GM12878 (cell line): ENCODE measurements around the gene LRP5. TPM values are rescaled to one million over a fixed set of nuclear protein-coding genes. Genes with fewer than 3 reads are reported as not detected.

ENCODE experiments used
- ATAC-seq: fragments of 200-7000 bp; cut with Tn5 transposase; 3 replicates; pipeline ENCODE4 v1.9.1; 2020; ENCODE audit warnings: mild to moderate bottlenecking, moderate library complexity
- BruUV-seq: library from RNA; stranded (reverse); fragments of 400-500 nt; replicated peaks from 2 replicates; lab custom pipeline; 2021; lab: Mats Ljungman, UMichigan
- CTCF ChIA-PET: fragments of 300-600 bp; sonication (Branson Sonifier 250); formaldehyde crosslinking; extraction: SDS; loops from one replicate; lab custom pipeline; 2021; ENCODE audit warnings: inconsistent platforms; lab: Yijun Ruan, JAX
- POLR2A ChIA-PET: fragments of 350-600 bp; formaldehyde crosslinking; extraction: SDS; loops from one replicate; lab custom pipeline; 2021; ENCODE audit warnings: inconsistent platforms; lab: Charles Lee
- RAD21 ChIA-PET: fragments of 300-600 bp; sonication (Branson Sonifier 250); formaldehyde crosslinking; loops from one replicate; lab custom pipeline; 2023; ENCODE audit warnings: antibody characterized with exemption; ENCODE audit not compliant: unreplicated experiment; lab: Charles Lee
- SMC1A ChIA-PET: fragments of 300-600 bp; sonication (Branson Sonifier 250); formaldehyde crosslinking; loops from one replicate; lab custom pipeline; 2023; ENCODE audit not compliant: unreplicated experiment, uncharacterized antibody; lab: Charles Lee
- DNase-seq: peaks from one replicate; pipeline ENCODE4 v3.0.0-alpha.2; 2011; ENCODE audit warnings: low read depth, low spot score
- FAIRE-seq: peaks from 3 replicates; lab custom pipeline; 2011; peaks lifted over from hg19 to GRCh38; lab: Jason Lieb, UNC
- H2AFZ ChIP-seq: 2 replicates; pipeline ENCODE4 v1.6.0; 2011; ENCODE audit warnings: low read depth, low read length, control low read depth; ENCODE audit not compliant: control insufficient read depth
- H3K27ac ChIP-seq: 2 replicates; pipeline ENCODE4 v1.5.1; 2011; ENCODE audit warnings: control low read depth; ENCODE audit not compliant: control insufficient read depth, insufficient read depth
- H3K27me3 ChIP-seq, 2 experiments: replicated peaks in 1 of 2; 2 replicates each; pipeline versions ENCODE4 v1.6.0 to v1.6.1; 2011; ENCODE audit warnings: low read length in 1 of 2; ENCODE audit not compliant: control insufficient read depth in 2 of 2, insufficient read depth in 2 of 2
- H3K36me3 ChIP-seq, 2 experiments: 2 replicates each; pipeline ENCODE4 v1.5.1; 2011; ENCODE audit warnings: low read length in 1 of 2; ENCODE audit not compliant: control insufficient read depth in 2 of 2, insufficient read depth in 2 of 2
- H3K4me1 ChIP-seq: 2 replicates; pipeline ENCODE4 v1.6.1; 2011; ENCODE audit warnings: mild to moderate bottlenecking, low read length, moderate library complexity, mixed read lengths; ENCODE audit not compliant: control insufficient read depth, insufficient read depth
- H3K4me2 ChIP-seq: 2 replicates; pipeline ENCODE4 v1.6.0; 2011; ENCODE audit warnings: control low read depth; ENCODE audit not compliant: control insufficient read depth, insufficient read depth
- H3K4me3 ChIP-seq: fragments of 200-600 bp; sonication (generic); 2 replicates; pipeline ENCODE4 v1.5.1; 2016
- H3K79me2 ChIP-seq: 2 replicates; pipeline ENCODE4 v1.6.0; 2011; ENCODE audit warnings: low read length; ENCODE audit not compliant: control insufficient read depth, insufficient read depth
- H3K9ac ChIP-seq: 2 replicates; pipeline ENCODE4 v1.8.0; 2011; ENCODE audit warnings: low read length, control low read depth, mixed read lengths; ENCODE audit not compliant: control insufficient read depth, insufficient read depth
- H3K9me3 ChIP-seq: replicated peaks from 3 replicates; pipeline ENCODE4 v1.5.1; 2011; ENCODE audit warnings: mild to moderate bottlenecking, low read length; ENCODE audit not compliant: control insufficient read depth, insufficient read depth
- H4K20me1 ChIP-seq: 2 replicates; pipeline ENCODE4 v1.6.0; 2011; ENCODE audit not compliant: control insufficient read depth, insufficient read depth
- BACH1 ChIP-seq: fragments of 450-650 bp; IDR thresholded peaks from 2 replicates; pipeline ENCODE4 v1.6.1; 2017; ENCODE audit warnings: mild to moderate bottlenecking, borderline replicate concordance
- CBX5 ChIP-seq: sonication (generic); IDR thresholded peaks from 2 replicates; pipeline ENCODE4 v1.6.1; 2016; ENCODE audit warnings: low read depth, moderate library complexity, mild to moderate bottlenecking, inconsistent platforms
- CHD1 ChIP-seq: IDR thresholded peaks from 2 replicates; pipeline ENCODE4 v1.6.1; 2012; ENCODE audit warnings: low read depth, low read length, improper control_type of control experiment
- CHD4 ChIP-seq: fragments of 200-600 bp; sonication (generic); IDR thresholded peaks from 2 replicates; pipeline ENCODE4 v1.6.1; 2016; ENCODE audit warnings: mild to moderate bottlenecking
- ESRRA ChIP-seq: IDR thresholded peaks from 2 replicates; pipeline ENCODE4 v1.6.1; 2012; ENCODE audit warnings: mild to moderate bottlenecking, low read length, improper control_type of control experiment
- FOXK2 ChIP-seq: fragments of 450-650 bp; IDR thresholded peaks from 2 replicates; pipeline ENCODE4 v1.6.1; 2017; ENCODE audit warnings: mild to moderate bottlenecking, moderate library complexity
- IRF4 ChIP-seq: IDR thresholded peaks from 2 replicates; pipeline ENCODE4 v1.6.1; 2011; ENCODE audit warnings: low read depth, low read length
- KLF5 ChIP-seq: fragments of 450-650 bp; IDR thresholded peaks from 2 replicates; pipeline ENCODE4 v1.6.1; 2014; ENCODE audit warnings: mild to moderate bottlenecking; ENCODE audit not compliant: partially characterized antibody
- NFIC ChIP-seq: IDR thresholded peaks from 2 replicates; pipeline ENCODE4 v1.6.1; 2012; ENCODE audit warnings: low read depth, mild to moderate bottlenecking, inconsistent platforms, low read length, moderate library complexity
- NFYA ChIP-seq: IDR thresholded peaks from 2 replicates; pipeline ENCODE4 v1.6.1; 2011; ENCODE audit warnings: low read depth, mild to moderate bottlenecking, low read length, improper control_type of control experiment, borderline replicate concordance
- NRF1 ChIP-seq: conservative IDR thresholded peaks from 2 replicates; pipeline ENCODE4 v1.6.1; 2011; ENCODE audit warnings: mild to moderate bottlenecking, low read depth, low read length, improper control_type of control experiment
- PML ChIP-seq: IDR thresholded peaks from 2 replicates; pipeline ENCODE4 v1.6.1; 2012; ENCODE audit warnings: low read length, inconsistent platforms
- POLR2A ChIP-seq: IDR thresholded peaks from 2 replicates; pipeline ENCODE4 v1.6.1; 2011; ENCODE audit warnings: low read depth, mild to moderate bottlenecking, low read length
- RUNX3 ChIP-seq: IDR thresholded peaks from 2 replicates; pipeline ENCODE4 v1.6.1; 2012; ENCODE audit warnings: low read length, inconsistent platforms
- SIN3A ChIP-seq: IDR thresholded peaks from 2 replicates; pipeline ENCODE4 v1.6.1; 2012; ENCODE audit warnings: low read depth, low read length, improper control_type of control experiment
- SUZ12 ChIP-seq: fragments of 200-600 bp; sonication (generic); IDR thresholded peaks from one replicate; pipeline ENCODE4 v1.6.1; 2018; ENCODE audit warnings: antibody characterized with exemption, mild to moderate bottlenecking; ENCODE audit not compliant: unreplicated experiment
- ZNF207 ChIP-seq: fragments of 450-650 bp; IDR thresholded peaks from 2 replicates; pipeline ENCODE4 v1.6.1; 2014; ENCODE audit warnings: antibody characterized with exemption, mild to moderate bottlenecking, borderline replicate concordance
- WGBS: methylation state at CpG from one replicate; pipeline ENCODE4 v1.1.6; 2016; ENCODE audit warnings: low lambda C conversion rate; ENCODE audit not compliant: insufficient replicate concordance, insufficient coverage; ENCODE audit errors: missing lambda C conversion rate; 5-methylcytosine and 5-hydroxymethylcytosine counted together
- in situ Hi-C: fragments of 300-500 bp; cut with MboI; formaldehyde crosslinking; loops from 9 replicates; pipeline ENCODE4 v1.14.3; 2018; ENCODE audit warnings: mixed read lengths
- intact Hi-C: fragments of 100-400 bp; cut with micrococcal nuclease; formaldehyde crosslinking; loops from one replicate; pipeline ENCODE4 v1.14.2; 2022; ENCODE audit not compliant: unreplicated experiment
- polyA plus RNA-seq, 11 experiments: library from polyadenylated mRNA; depleted of rRNA in 4 of 11; unstranded in 6 of 11; stranded (reverse) in 5 of 11; fragments of >200 nt; fragmentation: Nextera tagmentation in 4 of 11; fragmentation: Illumina TruSeq in 1 of 11; extraction: Ambion mirVana in 4 of 11; extraction: Trizol in 1 of 11; gene quantifications; 1 replicate in 1 of 11; 2 replicates in 10 of 11; pipeline versions ENCODE4 v1.2.1 to v1.2.3, GENCODE V29; 2011 to 2016; ENCODE audit warnings: inconsistent platforms in 2 of 11, missing spikeins in 2 of 11, low read depth in 1 of 11
- total RNA-seq, 4 experiments: library from RNA; depleted of rRNA in 3 of 4; stranded (reverse); fragments of >200 nt in 3 of 4; fragmentation: Illumina TruSeq in 1 of 4; extraction: Trizol in 1 of 4; gene quantifications; 2 replicates each; pipeline versions ENCODE4 v1.2.1 to v1.2.3, GENCODE V29; 2013 to 2021
- TF ChIP-seq, protein P1 (sequence below): fragments of 450-650 bp; IDR thresholded peaks from 2 replicates; pipeline ENCODE4 v1.6.1; 2017; ENCODE audit warnings: borderline replicate concordance
- TF ChIP-seq, protein P2 (sequence below): fragments of 450-650 bp; formaldehyde crosslinking; IDR thresholded peaks from 2 replicates; pipeline ENCODE4 v1.5.0; 2022; ENCODE audit warnings: mild to moderate bottlenecking, missing genetic modification characterization
- TF ChIP-seq, protein P3 (sequence below): IDR thresholded peaks from 2 replicates; pipeline ENCODE4 v1.6.1; 2012; ENCODE audit warnings: low read depth, low read length, improper control_type of control experiment

LRP5 gene
- total and polyA plus RNA-seq, 10 of the 15 experiments (the other 5 are each of a cell fraction or from before 2014, with no cell fraction given) = 0.37 to 34.0 (median 6.6) TPM

DNA sequence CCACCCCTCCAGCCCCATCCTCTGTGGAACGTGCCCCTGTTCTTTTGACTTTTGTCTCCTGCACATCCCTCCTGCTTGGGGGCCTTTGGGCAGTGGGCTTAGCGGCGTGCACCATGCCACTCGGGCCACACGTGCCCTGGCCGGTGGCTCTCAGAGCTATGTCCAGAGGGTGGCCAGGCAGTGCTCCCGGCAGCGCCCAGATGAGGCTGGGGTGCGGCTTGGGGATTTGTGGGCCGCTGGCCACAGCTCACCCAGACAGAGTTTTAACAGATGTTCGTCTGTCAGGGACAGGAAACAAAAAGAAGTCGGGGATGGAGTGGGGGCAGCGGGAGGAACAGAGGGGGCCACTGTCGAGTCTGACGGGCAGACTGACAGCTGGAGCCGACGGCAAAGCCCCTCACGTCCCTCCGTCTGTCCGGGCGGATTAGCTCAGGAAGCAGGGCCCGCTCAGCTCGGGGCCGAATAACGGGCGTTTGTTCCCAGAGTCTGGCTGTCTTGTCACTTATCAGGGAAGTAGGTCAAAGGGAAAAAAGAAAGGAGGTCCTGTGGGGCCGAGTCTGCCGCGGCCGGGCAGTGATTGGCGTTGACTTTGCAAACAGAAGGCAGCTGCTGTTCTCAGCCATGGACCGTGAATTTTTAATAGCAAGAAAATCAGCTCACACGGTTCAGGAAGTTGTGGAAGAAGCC is 61.6 kb downstream of the LRP5 start:
- RAD21 ChIA-PET = no interaction called here
- POLR2A ChIA-PET = interaction anchor here (0.5 kb wide), 1 partner anchor 338 kb away, joined by 7 read pairs; no protein-coding TSS in a partner anchor
- no peaks in the 10 kb centered on the region for H4K20me1 ChIP-seq

More for the DNA sequence above, 61.6 kb downstream of the LRP5 start:
- Histone ChIP-seq H3K36me3 (peaks cover 0 to 2% of the 10 kb centered on the region in 2 experiments; a peak in 2 of 4 replicates), H3K9ac (no peak overlapping the region; the same call in 1 of the 2 replicates), H3K27ac (no peak overlapping the region), H3K79me2 (peaks cover 2% of the 10 kb centered on the region), H3K4me2 (no peak overlapping the region; the same call in 1 of the 2 replicates), H3K27me3 (no peaks in the 10 kb centered on the region), H2AFZ (no peak overlapping the region), H3K4me3 (no peak overlapping the region), H3K9me3 (no peaks in the 10 kb centered on the region), H3K4me1 (peaks cover 33% of the 10 kb centered on the region)
- in situ Hi-C loops (no loop called here), intact Hi-C loops (no loop called here)
- no peak for TF ChIP-seq NFYA
- TF ChIP-seq CHD4 = no peak
- TF ChIP-seq FOXK2 = no peak
- TF ChIP-seq PML = no peak
- TF ChIP-seq IRF4 = no peak
- TF ChIP-seq, protein P1, sequence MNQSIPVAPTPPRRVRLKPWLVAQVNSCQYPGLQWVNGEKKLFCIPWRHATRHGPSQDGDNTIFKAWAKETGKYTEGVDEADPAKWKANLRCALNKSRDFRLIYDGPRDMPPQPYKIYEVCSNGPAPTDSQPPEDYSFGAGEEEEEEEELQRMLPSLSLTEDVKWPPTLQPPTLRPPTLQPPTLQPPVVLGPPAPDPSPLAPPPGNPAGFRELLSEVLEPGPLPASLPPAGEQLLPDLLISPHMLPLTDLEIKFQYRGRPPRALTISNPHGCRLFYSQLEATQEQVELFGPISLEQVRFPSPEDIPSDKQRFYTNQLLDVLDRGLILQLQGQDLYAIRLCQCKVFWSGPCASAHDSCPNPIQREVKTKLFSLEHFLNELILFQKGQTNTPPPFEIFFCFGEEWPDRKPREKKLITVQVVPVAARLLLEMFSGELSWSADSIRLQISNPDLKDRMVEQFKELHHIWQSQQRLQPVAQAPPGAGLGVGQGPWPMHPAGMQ = no peak
- TF ChIP-seq SUZ12 = no peak
- TF ChIP-seq, protein P2, sequence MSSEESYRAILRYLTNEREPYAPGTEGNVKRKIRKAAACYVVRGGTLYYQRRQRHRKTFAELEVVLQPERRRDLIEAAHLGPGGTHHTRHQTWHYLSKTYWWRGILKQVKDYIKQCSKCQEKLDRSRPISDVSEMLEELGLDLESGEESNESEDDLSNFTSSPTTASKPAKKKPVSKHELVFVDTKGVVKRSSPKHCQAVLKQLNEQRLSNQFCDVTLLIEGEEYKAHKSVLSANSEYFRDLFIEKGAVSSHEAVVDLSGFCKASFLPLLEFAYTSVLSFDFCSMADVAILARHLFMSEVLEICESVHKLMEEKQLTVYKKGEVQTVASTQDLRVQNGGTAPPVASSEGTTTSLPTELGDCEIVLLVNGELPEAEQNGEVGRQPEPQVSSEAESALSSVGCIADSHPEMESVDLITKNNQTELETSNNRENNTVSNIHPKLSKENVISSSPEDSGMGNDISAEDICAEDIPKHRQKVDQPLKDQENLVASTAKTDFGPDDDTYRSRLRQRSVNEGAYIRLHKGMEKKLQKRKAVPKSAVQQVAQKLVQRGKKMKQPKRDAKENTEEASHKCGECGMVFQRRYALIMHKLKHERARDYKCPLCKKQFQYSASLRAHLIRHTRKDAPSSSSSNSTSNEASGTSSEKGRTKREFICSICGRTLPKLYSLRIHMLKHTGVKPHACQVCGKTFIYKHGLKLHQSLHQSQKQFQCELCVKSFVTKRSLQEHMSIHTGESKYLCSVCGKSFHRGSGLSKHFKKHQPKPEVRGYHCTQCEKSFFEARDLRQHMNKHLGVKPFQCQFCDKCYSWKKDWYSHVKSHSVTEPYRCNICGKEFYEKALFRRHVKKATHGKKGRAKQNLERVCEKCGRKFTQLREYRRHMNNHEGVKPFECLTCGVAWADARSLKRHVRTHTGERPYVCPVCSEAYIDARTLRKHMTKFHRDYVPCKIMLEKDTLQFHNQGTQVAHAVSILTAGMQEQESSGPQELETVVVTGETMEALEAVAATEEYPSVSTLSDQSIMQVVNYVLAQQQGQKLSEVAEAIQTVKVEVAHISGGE (CRISPR knock-in tag) = no peak
- no peak for TF ChIP-seq CHD1
- TF ChIP-seq KLF5 = no peak
- no peak for TF ChIP-seq ESRRA
- TF ChIP-seq ZNF207 = no peak
- no peak for TF ChIP-seq RUNX3
- TF ChIP-seq SIN3A = no peak
- no peak for TF ChIP-seq NFIC
- no peak for TF ChIP-seq CBX5
- no peak for TF ChIP-seq NRF1
- TF ChIP-seq, protein P3, sequence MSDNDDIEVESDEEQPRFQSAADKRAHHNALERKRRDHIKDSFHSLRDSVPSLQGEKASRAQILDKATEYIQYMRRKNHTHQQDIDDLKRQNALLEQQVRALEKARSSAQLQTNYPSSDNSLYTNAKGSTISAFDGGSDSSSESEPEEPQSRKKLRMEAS = no peak
- no peak for TF ChIP-seq BACH1
- no peak for TF ChIP-seq POLR2A
- FAIRE-seq (no peak), DNase-seq (no peak), ATAC-seq (no peak)
- no TSS peak for BruUV-seq
- CTCF ChIA-PET = interaction anchor here (5.2 kb wide), 1 partner anchor 77 kb away, joined by 29 read pairs; no protein-coding TSS in a partner anchor
- WGBS = 66% methylated on average over 33 of the region's 33 CpGs
- SMC1A ChIA-PET = no interaction called here
